ENCODE data around the gene KHDC3L.

- TF ChIP-seq CTCF (conservative IDR thresholded peaks at IDR 0.05; ENCODE audit: low read length) (no peak), EZH2phosphoT487 (IDR thresholded peaks at IDR 0.05; ENCODE audit: borderline replicate concordance) (no peak)
Measured at GRCh38 chr6:73343164-73343563, 19.3 kb upstream of the KHDC3L start.
